HEK293 (cell line): ENCODE measurements around the gene STAP1.

ENCODE experiments used
- CTCF ChIA-PET: fragments of 350-600 bp; formaldehyde crosslinking; extraction: SDS; loops from one replicate; lab custom pipeline; 2021; ENCODE audit warnings: antibody characterized with exemption; lab: Yijun Ruan, JAX
- POLR2A ChIA-PET: fragments of 300-600 bp; formaldehyde crosslinking; extraction: SDS; loops from one replicate; lab custom pipeline; 2020; ENCODE audit warnings: antibody characterized with exemption, inconsistent platforms; lab: Yijun Ruan, JAX
- H3K27ac ChIP-seq: fragments of 200-500 bp; sonication (Bioruptor generic); 2 replicates; pipeline ENCODE4 v1.5.1; 2014; ENCODE audit warnings: low read depth, low read length, control low read depth, inconsistent platforms; ENCODE audit errors: extremely low read depth
- H3K36me3 ChIP-seq, 2 experiments: fragments of 200-500 bp in 1 of 2; sonication (Bioruptor generic) in 1 of 2; 1 replicate in 1 of 2; 2 replicates in 1 of 2; pipeline ENCODE4 v1.5.1; 2014 to 2017; ENCODE audit warnings: inconsistent platforms in 2 of 2, low read length in 2 of 2; ENCODE audit not compliant: control insufficient read depth in 2 of 2, insufficient read depth in 1 of 2
- H3K4me1 ChIP-seq: fragments of 200-500 bp; sonication (Bioruptor generic); 2 replicates; pipeline ENCODE4 v1.5.1; 2014; ENCODE audit warnings: mild to moderate bottlenecking, low read length, inconsistent platforms; ENCODE audit not compliant: control insufficient read depth, insufficient read depth
- H3K4me3 ChIP-seq: 2 replicates; pipeline ENCODE4 v1.5.1; 2011; ENCODE audit warnings: low read depth, mild to moderate bottlenecking, control low read depth, low read length, moderate library complexity
- H3K9me3 ChIP-seq: fragments of 200-500 bp; sonication (Bioruptor generic); 2 replicates; pipeline ENCODE4 v1.5.1; 2014; ENCODE audit warnings: low read depth, low read length, inconsistent platforms; ENCODE audit not compliant: control insufficient read depth, insufficient read depth
- KLF8 ChIP-seq: fragments of 450-650 bp; formaldehyde crosslinking; IDR thresholded peaks from 2 replicates; pipeline ENCODE4 v1.5.1; 2016; ENCODE audit warnings: missing biosample characterization, missing genetic modification characterization
- PATZ1 ChIP-seq: fragments of 450-650 bp; formaldehyde crosslinking; IDR thresholded peaks from 2 replicates; pipeline ENCODE4 v1.5.1; 2016; ENCODE audit warnings: missing biosample characterization, missing genetic modification characterization
- ZBTB44 ChIP-seq: fragments of 450-650 bp; IDR thresholded peaks from 2 replicates; pipeline ENCODE4 v1.5.1; 2018; ENCODE audit warnings: missing biosample characterization, mild to moderate bottlenecking, missing genetic modification characterization
- ZNF174 ChIP-seq: fragments of 450-650 bp; formaldehyde crosslinking; IDR thresholded peaks from 2 replicates; pipeline ENCODE4 v1.5.0; 2017; ENCODE audit warnings: missing biosample characterization, mild to moderate bottlenecking, missing genetic modification characterization
- ZNF302 ChIP-seq: fragments of 450-650 bp; formaldehyde crosslinking; IDR thresholded peaks from 2 replicates; pipeline ENCODE4 v1.5.1; 2016; ENCODE audit warnings: missing biosample characterization, missing genetic modification characterization, low read depth
- ZNF701 ChIP-seq: fragments of 450-650 bp; formaldehyde crosslinking; IDR thresholded peaks from 2 replicates; pipeline ENCODE4 v1.5.1; 2016; ENCODE audit warnings: missing biosample characterization, missing genetic modification characterization
- ZSCAN5A ChIP-seq: fragments of 450-650 bp; formaldehyde crosslinking; IDR thresholded peaks from 2 replicates; pipeline ENCODE4 v1.5.1; 2016; ENCODE audit warnings: missing biosample characterization, missing genetic modification characterization
- TF ChIP-seq, protein P1 (sequence below): fragments of 450-650 bp; formaldehyde crosslinking; IDR thresholded peaks from 2 replicates; pipeline ENCODE4 v1.5.1; 2016; ENCODE audit warnings: missing biosample characterization, missing genetic modification characterization, borderline replicate concordance
- TF ChIP-seq, protein P2 (sequence below): fragments of 450-650 bp; formaldehyde crosslinking; IDR thresholded peaks from 2 replicates; pipeline ENCODE4 v1.5.1; 2017; ENCODE audit warnings: missing biosample characterization, missing genetic modification characterization
- TF ChIP-seq, protein P3 (sequence below): fragments of 450-650 bp; formaldehyde crosslinking; IDR thresholded peaks from 2 replicates; pipeline ENCODE4 v1.5.1; 2016; ENCODE audit warnings: missing biosample characterization, missing genetic modification characterization
- TF ChIP-seq, protein P4 (sequence below): fragments of 450-650 bp; formaldehyde crosslinking; IDR thresholded peaks from 2 replicates; pipeline ENCODE4 v1.5.1; 2016; ENCODE audit warnings: missing biosample characterization, missing genetic modification characterization

Gene STAP1

DNA sequence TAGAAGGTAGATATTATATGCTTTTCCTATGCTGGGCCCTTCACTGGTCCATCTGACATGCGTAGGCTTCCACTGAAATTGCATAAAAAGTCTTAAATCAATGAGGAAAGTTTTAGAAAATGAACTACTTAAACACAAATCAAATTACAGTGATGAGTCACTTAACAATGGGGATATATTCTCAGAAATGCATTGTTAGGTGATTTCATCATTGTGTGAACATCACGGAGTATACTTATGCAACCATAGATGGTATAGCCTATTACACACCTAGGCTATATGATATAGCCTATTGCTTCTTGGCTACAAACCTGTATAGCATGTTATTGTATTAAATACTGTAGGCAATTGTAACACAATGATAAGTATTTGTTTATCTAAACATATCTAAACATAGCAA is 10.3 kb downstream of the STAP1 start:
- Histone ChIP-seq H3K9me3 (no peaks in the 10 kb centered on the region), H3K27ac (no peak overlapping the region), H3K4me3 (no peak overlapping the region), H3K36me3 (no peaks in the 10 kb centered on the region), H3K4me1 (no peaks in the 10 kb centered on the region)
- ChIA-PET CTCF (no interaction called here), POLR2A (no interaction called here)
- TF ChIP-seq ZSCAN5A (tag by site-specific recombination), result no peak
- TF ChIP-seq ZNF701, result no peak
- no peak for TF ChIP-seq PATZ1 (tag by site-specific recombination)
- TF ChIP-seq, protein P1, sequence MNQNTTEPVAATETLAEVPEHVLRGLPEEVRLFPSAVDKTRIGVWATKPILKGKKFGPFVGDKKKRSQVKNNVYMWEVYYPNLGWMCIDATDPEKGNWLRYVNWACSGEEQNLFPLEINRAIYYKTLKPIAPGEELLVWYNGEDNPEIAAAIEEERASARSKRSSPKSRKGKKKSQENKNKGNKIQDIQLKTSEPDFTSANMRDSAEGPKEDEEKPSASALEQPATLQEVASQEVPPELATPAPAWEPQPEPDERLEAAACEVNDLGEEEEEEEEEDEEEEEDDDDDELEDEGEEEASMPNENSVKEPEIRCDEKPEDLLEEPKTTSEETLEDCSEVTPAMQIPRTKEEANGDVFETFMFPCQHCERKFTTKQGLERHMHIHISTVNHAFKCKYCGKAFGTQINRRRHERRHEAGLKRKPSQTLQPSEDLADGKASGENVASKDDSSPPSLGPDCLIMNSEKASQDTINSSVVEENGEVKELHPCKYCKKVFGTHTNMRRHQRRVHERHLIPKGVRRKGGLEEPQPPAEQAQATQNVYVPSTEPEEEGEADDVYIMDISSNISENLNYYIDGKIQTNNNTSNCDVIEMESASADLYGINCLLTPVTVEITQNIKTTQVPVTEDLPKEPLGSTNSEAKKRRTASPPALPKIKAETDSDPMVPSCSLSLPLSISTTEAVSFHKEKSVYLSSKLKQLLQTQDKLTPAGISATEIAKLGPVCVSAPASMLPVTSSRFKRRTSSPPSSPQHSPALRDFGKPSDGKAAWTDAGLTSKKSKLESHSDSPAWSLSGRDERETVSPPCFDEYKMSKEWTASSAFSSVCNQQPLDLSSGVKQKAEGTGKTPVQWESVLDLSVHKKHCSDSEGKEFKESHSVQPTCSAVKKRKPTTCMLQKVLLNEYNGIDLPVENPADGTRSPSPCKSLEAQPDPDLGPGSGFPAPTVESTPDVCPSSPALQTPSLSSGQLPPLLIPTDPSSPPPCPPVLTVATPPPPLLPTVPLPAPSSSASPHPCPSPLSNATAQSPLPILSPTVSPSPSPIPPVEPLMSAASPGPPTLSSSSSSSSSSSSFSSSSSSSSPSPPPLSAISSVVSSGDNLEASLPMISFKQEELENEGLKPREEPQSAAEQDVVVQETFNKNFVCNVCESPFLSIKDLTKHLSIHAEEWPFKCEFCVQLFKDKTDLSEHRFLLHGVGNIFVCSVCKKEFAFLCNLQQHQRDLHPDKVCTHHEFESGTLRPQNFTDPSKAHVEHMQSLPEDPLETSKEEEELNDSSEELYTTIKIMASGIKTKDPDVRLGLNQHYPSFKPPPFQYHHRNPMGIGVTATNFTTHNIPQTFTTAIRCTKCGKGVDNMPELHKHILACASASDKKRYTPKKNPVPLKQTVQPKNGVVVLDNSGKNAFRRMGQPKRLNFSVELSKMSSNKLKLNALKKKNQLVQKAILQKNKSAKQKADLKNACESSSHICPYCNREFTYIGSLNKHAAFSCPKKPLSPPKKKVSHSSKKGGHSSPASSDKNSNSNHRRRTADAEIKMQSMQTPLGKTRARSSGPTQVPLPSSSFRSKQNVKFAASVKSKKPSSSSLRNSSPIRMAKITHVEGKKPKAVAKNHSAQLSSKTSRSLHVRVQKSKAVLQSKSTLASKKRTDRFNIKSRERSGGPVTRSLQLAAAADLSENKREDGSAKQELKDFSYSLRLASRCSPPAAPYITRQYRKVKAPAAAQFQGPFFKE (tag by site-specific recombination), result no peak
- TF ChIP-seq KLF8 (tag by site-specific recombination), result no peak
- TF ChIP-seq, protein P2, sequence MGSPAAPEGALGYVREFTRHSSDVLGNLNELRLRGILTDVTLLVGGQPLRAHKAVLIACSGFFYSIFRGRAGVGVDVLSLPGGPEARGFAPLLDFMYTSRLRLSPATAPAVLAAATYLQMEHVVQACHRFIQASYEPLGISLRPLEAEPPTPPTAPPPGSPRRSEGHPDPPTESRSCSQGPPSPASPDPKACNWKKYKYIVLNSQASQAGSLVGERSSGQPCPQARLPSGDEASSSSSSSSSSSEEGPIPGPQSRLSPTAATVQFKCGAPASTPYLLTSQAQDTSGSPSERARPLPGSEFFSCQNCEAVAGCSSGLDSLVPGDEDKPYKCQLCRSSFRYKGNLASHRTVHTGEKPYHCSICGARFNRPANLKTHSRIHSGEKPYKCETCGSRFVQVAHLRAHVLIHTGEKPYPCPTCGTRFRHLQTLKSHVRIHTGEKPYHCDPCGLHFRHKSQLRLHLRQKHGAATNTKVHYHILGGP (tag by site-specific recombination), result no peak
- no peak for TF ChIP-seq ZNF302
- TF ChIP-seq ZBTB44, result no peak
- TF ChIP-seq, protein P3, sequence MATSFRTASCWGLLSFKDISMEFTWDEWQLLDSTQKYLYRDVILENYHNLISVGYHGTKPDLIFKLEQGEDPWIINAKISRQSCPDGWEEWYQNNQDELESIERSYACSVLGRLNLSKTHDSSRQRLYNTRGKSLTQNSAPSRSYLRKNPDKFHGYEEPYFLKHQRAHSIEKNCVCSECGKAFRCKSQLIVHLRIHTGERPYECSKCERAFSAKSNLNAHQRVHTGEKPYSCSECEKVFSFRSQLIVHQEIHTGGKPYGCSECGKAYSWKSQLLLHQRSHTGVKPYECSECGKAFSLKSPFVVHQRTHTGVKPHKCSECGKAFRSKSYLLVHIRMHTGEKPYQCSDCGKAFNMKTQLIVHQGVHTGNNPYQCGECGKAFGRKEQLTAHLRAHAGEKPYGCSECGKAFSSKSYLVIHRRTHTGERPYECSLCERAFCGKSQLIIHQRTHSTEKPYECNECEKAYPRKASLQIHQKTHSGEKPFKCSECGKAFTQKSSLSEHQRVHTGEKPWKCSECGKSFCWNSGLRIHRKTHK (tag by site-specific recombination), result no peak
- TF ChIP-seq, protein P4, sequence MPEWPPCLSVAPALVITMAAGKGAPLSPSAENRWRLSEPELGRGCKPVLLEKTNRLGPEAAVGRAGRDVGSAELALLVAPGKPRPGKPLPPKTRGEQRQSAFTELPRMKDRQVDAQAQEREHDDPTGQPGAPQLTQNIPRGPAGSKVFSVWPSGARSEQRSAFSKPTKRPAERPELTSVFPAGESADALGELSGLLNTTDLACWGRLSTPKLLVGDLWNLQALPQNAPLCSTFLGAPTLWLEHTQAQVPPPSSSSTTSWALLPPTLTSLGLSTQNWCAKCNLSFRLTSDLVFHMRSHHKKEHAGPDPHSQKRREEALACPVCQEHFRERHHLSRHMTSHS, result no peak
- TF ChIP-seq ZNF174 (tag by site-specific recombination), result no peak
